ENCODE measurements around the gene RYR2.
A peak's percentile ranks its signal among the peaks of the same experiment; 100 is the strongest.

The RYR2 gene

DNA sequence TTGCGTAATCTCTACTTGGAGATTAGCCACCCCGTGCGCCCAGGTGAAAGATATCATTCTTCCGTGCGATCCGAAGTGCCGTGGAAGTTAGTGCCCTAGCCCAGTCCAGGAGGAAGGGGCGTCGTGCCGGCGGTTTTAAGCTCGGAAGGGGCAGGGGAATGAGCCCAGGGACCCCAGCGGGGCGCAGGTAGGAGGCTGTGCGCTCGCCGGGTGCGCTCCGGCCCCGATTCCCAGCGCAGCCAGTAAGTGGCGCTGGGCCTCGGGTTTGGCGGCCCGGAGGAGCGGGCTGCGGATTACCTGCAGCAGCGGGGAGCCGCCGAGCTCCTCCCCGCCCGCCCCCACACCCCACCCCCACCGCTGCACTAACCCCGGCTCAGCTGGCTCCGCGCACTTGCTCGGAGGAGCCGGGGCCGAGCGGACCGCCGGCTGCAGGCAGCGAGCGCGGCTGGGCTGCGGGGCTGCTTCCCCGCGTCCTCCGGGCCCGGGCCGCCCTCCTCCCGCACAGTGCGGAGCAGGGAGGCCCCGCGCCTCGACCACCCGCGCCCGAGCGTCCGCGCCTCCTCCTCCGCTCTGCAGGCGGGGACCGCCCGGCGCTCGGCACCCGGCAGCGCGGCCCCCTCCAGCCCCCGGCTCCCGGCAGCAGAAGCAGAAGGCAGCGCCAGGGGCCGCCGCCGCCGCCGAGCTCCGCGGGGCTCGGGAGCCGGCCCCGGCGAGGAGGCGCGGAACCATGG, at the start of gene RYR2:
Gene RYR2 (plus strand): TSS at position 390 of the 731 bp plus-strand sequence. CDS start 338 bp downstream, at position 728.
- DNase-seq (ENCODE audit: low read depth, low spot score), result no peak

DNA sequence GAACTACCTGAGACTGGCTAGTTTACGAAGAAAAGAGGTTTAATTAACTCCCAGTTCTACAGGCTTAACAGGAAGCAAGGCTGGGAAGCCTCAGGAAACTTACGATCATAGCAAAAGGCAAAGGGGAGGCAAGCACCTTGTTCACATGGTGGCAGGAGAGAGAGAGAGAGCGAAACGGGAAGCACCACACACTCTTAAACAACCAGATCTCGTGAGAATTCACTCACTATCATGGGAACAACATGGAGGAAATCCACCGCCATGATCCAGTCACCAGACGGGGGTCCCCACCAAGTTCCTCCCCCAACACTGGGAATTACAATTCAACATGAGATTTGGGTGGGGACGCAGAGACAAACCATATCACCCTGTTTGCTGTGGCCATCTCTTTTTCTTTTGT, 49.5 kb upstream of the RYR2 start:
- DNase-seq (ENCODE audit: low read depth, low spot score), result no peak

DNA sequence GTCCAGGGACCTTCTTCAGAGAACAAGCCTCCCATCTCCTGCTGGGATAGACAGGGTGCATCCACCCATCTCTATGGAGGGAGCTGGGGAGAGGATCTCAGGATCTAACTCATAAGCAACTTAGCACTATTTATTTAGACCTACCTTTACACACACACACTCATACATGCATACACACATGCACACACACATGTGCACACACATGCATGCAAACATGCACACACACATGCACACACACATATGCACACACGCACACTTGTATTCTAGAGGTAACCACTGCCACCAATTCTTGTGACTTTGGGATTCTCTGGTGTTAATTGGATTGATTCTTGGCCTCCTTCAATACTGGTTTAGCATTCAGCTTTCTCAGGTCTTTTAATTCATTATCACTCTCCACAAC, 47.5 kb upstream of the RYR2 start:
- no peak for DNase-seq (ENCODE audit: low read depth, low spot score)

DNA sequence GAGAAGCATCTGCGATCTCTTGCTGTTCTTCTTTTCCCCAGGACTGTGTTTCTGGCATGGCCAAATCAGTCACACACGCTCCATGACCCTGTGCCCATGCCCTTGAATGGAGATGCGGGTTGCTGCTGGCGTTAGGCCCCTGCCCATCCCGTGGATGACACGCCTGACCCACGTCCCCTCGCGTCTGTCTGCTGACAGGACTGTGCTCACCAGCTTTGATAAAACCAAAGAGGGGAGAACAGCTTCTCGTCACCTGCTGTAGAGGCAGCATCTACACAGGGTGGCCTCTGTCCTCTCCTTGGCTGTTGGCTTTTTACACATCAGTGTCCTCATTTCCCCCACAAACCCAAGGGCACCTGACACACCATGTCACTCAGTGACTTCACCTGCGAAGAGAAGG, 44.6 kb upstream of the RYR2 start:
- no peak for DNase-seq (ENCODE audit: low read depth, low spot score)

DNA sequence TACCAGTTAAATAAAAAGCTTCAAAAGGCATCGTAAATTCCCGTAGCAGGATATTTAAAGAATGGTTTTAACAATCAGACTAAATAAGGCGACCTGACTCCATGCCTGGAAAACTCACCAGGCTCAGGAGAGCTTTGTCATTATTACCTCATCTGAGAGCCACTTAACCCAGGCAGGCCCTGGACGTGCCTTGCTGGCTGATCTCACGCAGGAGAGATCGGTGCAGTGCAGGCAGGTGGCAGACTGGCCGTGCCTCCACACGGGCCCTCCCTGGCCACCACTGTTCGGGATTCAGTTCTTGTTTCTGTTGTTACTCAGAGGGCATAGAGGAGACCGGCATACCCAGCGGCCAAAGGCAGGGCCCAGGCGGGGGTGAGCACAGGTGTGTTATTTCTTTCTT, 44.1 kb upstream of the RYR2 start:
- no peak for DNase-seq (ENCODE audit: low read depth, low spot score)

DNA sequence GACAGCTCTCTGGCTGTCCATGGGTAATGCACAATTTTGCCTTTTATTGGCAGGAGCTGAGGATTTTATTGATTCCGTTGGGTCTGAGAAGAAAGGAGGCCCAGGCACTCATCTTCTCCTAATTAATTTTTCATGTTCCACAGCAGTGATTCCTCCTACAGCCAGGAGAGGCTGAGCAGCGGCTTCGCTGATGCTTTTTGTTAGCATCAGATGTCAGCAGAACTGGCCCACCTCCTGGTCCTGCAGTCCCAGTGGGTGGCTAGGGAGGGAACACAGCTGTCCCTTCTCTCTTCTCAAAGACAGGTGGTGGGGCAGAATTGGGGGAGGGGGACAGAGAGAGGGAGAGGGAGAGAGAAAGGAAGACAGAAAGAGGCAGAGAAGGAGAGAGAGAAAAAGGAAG, 43.4 kb upstream of the RYR2 start:
- DNase-seq (ENCODE audit: low read depth, low spot score), result no peak

DNA sequence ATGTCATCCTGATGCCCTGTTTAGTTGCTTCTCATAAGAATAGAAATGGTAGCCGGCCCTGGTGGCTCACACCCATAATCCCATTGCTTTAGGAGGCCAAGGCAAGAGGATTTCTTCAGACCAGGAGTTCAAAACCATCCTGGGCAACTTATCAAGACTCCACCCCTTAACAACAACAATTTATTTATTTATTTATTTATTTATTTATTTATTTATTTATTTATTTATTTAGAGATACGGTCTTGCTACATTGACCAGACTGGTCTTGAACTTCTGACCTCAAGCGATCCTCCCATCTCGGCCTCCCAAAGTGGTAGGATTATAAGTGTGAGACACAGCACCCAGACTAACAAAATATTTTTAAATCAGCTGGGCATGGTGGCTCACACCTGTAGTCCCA, 41.8 kb upstream of the RYR2 start:
- DNase-seq (ENCODE audit: low read depth, low spot score), result no peak

DNA sequence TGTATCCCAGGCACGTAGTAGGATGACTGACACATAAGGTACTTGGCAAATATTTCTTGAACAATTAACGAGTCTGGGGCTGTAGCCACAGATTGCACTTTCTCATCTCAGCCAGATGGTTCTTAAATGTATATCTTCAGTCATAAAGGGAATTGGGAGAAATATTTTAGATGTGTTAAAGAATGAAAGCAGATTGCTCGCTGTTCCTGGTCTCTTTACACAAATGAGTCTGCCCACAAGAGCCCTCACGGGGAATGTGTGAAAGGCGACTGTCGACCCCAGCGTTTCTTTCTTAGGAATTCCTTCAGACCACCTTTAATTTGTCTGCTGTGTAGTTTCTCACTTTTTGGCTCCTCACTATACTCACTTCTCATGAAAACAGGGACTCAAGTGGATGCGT, 38.5 kb upstream of the RYR2 start:
- DNase-seq (ENCODE audit: low read depth, low spot score), result no peak

DNA sequence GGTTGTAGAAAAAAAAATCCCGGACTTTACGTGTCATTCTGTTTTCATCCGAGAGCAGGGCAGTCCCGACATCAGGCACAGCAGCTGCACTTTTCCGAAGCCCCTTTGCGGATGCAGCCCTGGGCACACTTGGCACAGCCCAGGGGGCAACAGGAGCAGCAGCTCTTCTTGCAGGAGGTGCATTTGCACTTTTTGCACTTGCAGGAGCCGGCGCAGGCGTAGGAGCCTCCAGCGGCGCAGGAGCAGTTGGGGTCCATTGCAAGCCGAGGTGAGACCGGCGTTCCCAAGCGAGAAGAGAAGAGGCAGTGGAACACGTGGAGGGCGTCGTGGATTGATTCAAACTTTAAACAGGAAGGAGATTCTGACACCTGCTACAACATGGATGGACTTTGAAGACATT, 37.9 kb upstream of the RYR2 start, which contains the start of gene MT1HL1:
Gene MT1HL1 (minus strand): TSS at position 326 of the 400 bp plus-strand sequence. CDS start 69 bp downstream, at position 257.
- no peak for DNase-seq (ENCODE audit: low read depth, low spot score)

DNA sequence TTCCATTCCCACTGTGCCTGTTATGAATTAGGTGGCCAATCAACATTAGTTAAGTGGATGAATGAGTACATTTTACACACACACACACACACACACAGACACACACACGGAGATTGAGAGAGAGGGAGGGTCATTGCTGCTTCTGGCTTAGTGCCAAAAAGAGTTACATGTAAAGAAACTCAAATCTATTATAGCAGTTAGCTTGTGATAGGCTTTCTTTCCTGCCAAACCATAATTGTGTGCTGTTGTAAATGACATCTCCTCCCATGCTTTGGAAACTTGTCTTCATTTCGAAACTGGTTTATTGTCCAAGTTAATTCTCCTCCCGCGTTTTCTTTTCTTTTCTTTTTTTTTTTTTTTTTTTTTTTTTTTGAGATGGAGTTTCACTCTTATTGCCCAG, 36.3 kb upstream of the RYR2 start:
- no peak for DNase-seq (ENCODE audit: low read depth, low spot score)

DNA sequence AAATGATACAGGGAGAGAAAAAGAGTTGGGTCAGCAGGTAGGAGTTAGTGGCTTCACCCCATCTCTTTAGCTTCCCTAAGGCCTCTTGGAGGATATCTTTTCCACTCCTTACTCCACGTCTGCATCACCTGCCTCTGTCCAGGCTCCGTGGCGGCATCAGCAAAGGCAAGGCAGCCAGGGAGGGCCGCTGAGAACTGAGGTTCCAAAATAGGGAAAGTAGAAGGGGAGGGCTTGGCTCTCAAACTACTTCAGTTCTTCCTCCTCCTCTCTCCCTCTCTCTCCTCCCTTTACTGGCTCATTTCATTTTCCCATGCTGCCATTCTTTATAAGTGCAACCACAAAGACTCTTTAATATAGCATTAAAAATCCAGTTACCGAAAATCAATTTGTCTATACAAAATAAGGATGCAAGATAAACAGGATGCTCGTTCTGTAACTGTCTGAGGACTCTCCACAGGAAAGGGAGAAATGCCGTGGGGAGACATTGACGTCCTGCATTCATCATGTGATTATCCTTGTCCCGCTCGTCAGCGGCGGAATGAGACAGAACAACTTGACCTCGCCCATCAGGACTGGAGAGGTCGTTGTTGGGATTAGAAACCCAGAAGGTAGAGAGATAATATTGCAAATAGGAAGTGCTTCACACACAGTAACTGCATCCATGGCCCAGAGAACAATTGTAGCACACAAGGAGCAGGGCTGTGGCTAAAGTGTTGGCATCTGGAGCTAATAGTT, 34.7 kb upstream of the RYR2 start:
- DNase-seq (ENCODE audit: low read depth, low spot score), result no peak

DNA sequence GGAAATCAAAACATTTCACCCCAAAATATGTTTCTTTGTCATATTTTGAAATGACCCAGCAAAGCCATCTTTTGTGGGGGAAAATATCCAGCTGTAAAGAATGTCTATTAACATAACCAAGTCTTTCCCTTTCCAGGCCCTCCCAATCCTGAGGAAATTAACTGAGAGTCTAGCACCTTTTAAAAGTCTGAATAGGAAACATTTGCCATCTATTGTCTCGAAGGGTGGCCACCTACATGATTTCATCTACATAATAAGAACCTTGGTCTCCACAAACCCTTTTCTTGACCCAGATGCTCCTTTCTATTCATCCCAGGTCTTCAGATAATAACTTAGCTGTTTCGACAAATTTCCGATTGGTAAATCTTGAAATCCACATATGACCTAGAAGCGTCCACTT, 32.4 kb upstream of the RYR2 start:
- no peak for DNase-seq (ENCODE audit: low read depth, low spot score)

DNA sequence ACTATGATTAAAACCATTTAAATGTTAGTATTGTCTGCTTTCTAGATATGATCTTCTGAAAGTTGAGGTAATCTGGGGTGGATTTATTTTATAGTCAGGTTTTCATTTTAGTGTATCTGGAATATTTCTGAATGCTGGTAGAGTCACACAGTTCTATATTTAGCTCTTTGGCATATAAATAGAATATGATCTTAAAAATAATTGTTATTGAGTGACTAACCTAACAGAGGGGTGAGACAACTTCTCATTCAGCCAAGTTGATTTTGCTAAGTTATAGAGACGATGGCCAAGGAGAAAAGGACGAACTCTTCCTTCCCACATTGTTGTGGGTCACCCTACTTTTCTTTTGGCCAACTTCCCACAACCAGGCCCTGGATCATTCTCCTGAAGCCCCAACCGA, 30.6 kb upstream of the RYR2 start:
- no peak for DNase-seq (ENCODE audit: low read depth, low spot score)

DNA sequence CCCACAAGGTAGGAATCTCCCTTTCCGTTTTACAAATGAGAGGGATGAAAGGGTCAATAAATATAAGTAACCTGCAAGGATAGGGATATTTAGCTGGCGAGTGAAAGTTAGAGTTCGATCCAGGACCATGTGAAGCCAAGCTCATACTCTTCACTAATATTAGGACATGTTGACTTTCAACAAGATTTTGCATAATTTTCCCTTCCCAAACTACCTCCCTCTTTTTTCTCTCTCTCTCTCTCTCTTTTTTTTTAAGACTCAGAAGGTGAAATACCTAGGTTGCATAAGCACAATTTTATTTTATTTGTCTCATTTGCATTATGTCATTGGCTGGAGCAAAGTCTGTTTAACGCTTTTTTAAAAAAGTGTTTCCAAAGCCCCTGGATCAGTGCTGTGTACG, 29.6 kb upstream of the RYR2 start:
- DNase-seq (ENCODE audit: low read depth, low spot score), result no peak

DNA sequence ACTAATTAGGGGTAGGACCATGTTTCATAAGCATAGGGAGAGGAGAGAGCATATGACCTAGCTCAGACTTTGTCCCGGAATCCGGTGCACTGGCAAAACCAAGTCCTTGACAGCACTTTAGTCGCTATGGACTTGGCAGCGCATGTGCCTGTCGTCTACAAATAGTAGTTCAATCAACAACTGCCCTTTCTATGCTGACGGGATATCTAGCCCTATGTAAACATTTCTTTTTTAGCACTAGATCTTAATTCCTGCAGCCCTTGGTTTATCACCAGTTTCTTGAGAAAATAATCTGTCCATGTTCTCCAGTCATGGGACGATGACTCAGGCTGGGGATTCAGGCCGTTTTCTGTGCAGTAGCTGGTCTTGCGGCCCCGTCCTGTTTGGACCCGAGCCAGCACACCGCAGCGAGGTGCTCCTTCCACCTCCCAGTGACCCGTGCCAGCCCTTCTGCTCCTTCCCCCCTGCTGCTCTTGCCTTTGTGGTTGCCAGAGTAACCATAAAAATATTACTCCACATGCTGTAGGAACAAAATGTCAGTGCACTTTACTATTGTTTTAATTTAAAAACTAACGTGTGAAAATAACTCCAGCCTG, 29.1 kb upstream of the RYR2 start:
- DNase-seq (ENCODE audit: low read depth, low spot score), result peak; percentile 97

DNA sequence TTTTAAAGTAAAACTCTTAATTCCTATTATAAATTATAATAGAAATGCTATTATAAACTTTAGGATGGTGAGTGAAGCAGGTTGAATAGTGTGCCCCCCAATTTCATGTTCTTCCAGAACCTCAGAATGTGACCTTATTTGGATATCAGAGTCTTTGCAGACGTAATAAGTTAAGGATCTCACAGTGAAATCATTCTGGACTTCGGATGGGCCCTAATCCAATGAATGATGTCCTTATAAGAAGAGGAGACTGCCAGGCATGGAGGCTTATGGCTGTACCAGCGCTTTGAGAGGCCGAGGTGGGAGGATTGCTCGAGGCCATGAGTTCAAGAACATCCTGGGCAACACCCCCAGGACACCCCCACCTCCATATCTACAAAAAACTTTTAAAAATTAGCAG, 28.4 kb upstream of the RYR2 start:
- no peak for DNase-seq (ENCODE audit: low read depth, low spot score)

DNA sequence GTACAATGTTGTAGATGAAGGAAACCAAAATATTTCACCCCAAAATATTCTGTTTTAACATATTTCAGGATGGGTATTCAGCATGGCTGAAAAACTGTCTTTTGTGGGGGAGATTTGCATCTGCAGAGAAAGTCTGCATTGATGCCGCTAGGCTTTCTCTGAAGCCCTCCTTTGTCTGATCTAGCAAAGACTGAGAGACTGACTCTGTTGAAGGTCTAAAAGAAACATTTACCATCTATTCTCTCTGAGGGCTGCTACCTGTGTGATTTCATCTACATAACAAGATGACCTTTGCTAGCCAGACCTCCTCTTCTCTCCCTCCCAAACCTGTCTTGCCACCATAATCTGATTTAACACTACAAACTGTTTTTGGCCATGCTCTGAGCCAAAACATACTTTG, 25.4 kb upstream of the RYR2 start:
- DNase-seq (ENCODE audit: low read depth, low spot score), result no peak

DNA sequence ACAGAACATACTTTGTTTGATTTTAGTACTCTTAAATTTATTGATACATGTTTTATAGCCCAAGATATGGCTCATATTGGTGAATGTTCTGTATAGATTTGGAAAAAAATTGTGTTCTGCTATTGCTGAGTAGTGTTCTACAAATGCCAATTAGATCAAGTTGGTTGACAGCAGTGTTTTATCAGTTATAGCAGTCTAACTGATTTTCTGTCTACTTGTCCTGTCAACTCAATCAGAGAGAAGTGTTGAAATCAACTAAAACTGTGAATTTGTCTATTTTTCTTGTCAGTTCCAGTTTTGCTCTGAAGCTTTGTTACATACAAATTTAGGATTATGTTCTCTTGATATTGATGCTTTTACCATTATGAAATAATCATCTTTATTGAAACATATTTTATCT, 23.1 kb upstream of the RYR2 start:
- DNase-seq (ENCODE audit: low read depth, low spot score), result no peak

DNA sequence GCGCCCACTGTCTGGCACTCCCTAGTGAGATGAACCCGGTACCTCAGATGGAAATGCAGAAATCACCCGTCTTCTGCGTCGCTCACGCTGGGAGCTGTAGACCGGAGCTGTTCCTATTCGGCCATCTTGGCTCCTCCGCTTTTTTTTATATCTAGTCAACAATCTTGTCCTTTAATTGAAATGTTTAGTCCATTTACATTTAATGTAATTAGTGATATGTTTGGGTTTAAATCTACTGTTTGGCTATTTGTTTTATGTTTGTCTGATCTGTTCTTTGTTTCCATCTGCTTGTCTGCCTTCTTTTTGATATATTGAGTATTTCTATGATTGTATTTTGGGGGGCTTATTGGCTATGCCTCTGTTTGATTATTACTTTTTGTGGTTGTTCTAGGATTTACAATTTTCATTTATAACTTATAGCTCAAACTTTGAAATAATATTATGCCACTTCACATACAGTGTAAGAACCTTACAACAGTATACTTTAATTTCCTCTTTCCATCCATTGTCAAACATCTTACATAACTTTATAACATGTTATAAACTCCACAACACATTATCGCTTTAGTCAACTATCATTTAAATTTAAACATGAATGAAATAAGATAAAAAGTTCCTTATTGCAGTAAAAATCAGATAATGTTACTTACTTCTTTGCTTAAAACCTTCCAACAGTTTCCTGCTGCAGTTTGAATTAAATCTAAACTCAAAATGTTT, 16.5 kb upstream of the RYR2 start:
- DNase-seq (ENCODE audit: low read depth, low spot score), result no peak

DNA sequence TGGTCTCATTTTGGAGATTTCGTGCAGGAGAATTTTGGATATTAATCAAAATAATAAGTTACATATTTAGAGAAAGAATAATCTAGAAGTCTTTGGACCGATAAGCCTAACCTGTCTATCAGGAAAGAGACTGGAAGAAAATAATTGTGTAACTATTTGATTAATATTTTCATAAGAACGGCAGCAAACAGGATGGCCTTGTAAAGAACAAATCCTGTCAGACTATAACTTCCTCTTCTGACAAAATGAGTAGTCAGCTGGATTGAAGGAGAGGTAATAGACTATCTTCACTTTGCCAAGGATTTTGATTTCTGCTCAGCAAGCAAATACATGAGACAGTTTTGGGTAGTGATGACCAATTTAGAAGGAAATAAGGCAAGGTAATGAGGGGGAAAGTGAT, 12.7 kb upstream of the RYR2 start:
- DNase-seq (ENCODE audit: low read depth, low spot score), result no peak

DNA sequence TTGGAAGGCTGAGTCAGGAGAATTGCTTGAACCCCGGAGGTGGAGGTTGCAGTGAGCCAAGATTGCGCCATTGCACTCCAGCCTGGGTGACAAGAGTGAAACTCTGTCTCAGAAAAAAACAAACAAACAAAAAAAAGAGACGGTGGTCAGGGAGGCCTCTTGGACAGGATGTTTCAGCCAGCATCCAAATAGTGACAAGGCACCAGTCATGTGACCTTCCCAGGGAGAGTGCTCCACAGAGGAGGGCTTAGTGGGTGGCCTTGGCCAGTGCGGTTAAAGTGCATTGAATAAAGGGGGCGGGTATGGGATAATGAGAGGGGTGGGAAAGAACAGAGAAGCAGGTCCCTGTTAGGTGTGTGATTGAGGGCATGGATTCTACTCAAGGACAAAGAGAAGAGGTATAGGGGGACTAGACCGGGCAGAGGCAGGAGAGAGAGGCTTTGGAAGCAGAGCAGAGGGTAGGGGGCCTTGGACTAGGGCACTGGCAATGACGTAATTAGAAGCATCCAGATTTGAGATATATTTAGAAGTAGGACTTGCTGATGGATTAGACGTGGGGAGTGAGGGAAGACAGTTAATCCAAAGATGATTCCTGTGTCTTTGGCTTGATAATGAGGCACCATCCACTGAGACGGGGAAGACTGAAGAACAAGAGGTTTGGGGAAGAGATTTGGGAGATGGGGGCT, 12.0 kb upstream of the RYR2 start:
- DNase-seq (ENCODE audit: low read depth, low spot score), result no peak

DNA sequence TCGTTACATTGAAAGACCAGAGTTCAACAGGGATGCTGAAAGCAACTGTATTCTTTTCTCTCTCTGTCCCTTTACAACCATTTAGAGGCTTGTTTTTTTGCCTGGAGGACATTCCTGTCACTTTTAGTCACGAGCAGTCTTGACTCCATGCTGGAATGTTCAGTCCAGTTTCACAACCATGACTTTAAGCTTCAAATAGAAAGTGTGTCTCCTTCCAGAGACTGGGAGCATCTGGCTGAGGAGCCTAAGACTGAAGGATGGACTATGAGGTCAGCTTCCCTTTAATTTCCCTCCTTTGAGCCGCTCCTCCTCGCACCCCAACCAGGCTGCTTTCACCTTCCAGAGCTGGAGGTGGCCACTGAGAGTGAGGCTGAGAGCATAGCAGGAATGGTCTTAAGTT, 10.5 kb upstream of the RYR2 start:
- no peak for DNase-seq (ENCODE audit: low read depth, low spot score)
